Measurements from ENCODE around the gene CFAP99.
A peak's percentile ranks its signal among the peaks of the same experiment; 100 is the strongest.
"Not testable (repeated sequence)": the region's sequence is repeated elsewhere in the genome, so short reads cannot be mapped to it uniquely, and the experiment has no call there.

Gene CFAP99

GRCh38 chr4:2418650-2419571 lies at the start of gene CFAP99:
Gene CFAP99 (plus strand): TSS chr4:2418955.
- DNase-seq: peak; percentile 98

DNA sequence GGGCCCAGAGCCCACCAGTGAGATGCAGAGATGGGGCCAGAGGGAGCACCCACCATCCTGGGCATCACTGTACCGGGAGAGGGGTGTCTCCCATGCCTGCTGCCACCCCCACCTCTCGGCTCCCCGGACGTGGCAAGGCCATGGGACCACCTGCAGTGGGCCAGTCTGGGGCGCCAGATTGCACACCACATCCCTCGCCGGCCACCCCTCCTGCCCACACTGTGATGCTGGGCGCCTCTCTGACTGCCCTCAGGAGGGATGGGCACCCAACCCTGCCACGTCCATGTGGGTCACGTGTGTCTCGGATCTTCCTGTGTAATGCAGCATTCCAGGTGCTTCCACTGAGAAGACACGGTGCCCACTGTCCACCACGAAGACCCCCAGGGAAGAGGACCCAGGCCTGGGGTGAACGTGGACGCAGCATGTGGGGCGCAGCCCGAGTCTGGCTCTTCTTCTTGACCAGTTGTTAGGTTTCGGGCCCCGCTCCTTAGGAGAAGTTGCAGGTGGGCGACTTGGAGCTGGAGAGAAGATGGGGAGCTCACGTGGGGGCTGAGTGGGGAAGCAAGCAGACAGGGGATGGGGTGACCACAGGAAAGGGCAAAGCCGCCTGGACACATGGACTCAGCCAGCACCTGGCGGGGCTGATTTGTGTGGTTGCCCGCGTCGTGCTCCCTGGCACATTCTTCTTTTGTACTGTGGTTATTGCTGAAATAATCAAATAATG lies 48.0 kb upstream of the CFAP99 start:
- no peak for DNase-seq

DNA sequence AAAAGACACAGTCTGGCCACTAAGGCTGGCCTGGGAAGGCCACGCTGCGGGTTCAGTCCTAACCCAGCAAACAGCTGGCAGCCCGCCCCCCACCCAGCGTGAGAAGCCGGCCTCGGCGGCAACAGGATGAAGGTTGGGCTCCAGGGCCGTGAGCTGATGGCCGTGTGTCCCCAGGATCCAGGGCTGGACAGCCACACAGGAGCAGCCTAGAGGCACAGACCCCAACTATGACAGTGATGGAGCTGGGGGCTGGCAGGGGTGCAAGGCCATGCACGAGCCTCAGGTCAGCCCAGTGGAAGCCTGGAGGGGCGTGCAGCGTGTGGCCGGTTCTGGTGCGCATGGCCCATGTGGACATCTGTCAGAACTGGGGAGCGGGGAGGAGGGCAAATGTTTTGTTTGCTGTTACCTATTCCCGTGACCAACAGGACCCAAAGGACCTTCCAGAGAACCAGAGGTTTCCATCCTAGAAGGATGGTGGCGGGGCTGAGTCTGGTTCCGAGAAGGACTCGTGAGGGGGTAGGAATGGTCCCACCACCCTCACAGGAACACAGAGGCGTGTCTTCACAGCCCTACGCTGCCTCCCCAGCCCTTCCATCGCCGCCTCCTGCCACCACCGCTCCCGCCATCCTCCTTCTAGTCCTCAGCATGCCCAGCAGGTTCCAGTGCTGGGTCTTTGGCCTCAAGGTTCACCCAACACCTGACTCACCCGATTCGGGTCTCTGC lies 46.8 kb upstream of the CFAP99 start:
- DNase-seq: no peak

DNA sequence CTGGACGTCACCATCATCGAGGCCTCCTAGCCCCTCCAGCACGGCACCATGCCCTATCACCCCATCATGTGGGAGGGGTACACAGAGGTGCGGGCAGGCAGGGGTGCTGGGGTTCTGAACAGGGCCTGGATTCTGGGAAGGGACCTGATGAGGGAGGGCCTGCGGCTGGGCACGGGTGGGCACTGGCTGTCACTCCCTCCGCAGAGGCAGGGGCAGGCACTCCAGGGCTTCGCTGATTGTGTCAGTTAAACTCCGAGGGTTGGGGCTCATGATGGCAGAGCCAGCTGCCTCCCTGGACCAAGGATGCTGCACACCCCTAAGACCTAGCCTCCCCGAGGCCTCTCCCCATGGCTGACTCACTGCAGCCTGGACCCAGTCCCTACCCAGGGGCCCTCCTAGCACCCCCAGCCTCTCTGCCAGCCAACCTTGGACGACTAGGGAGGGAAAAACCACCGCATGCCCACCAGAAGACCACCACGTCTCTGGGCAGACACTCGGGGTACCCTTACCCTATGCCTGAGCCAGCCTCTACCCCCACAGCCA lies 46.2 kb upstream of the CFAP99 start:
- DNase-seq: no peak

DNA sequence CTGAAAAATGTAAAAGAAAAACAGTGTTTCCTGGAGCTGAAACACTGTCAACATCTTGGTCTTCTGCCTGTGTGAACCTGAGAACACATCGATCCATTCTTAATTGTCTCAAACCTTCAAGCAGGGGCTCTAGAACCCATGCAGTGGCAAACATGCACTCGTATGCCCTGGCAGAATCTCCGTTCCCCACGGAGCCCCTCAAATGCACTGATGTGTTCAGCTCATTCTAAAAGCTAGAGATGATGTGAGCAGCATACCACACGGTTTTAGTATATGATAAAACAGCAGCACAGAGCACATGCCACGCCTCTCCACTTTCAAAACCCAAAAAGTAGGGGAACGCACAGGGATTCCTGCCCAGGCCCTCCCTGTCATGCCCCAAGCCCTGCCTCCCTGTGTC lies 45.2 kb upstream of the CFAP99 start:
- DNase-seq: no peak

DNA sequence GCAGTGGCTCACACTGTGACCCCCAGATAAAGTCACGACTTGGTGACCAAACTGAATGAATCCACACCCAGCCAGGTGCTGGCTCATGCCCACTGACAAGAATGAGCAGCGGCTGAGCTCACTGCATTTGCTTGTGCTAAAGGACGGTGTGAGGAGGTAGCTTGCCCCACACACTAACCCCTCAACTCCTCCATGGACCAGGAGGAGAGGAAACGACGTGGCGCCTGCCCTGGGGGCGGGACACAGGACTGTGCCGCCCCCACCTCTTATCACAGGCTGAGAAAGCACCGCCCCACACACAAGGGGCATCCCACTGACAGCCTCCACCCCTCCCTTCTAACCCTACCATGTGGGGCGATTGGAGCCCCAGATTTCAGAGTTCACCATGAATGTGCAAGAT lies 43.3 kb upstream of the CFAP99 start:
- DNase-seq: no peak

GRCh38 chr4:2377241-2377640 lies 41.5 kb upstream of the CFAP99 start:
- no peak for DNase-seq

- no peak for DNase-seq
Observed at GRCh38 chr4:2378401-2378800, 40.4 kb upstream of the CFAP99 start.

DNA sequence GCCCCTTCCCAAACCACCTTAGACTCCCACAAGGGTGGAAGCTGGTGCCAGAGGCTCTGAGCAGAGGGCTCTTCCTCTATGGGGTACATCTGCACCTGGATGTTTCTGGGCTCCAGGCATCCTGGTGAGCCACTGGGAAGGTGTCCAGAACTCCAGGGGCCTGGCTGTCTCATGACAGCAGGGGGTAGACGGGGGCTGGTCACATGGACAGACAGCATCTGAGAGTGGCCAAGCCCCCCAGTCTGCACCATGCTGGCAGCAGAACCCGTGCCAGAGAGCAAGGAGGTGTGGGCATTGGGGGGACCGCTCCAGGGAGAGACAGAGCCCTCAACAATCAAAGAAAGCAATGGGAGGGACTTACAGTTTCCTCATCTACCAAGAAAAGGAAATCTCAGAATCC lies 39.9 kb upstream of the CFAP99 start:
- DNase-seq: no peak

- DNase-seq: not testable (repeated sequence)
Observed at GRCh38 chr4:2380589-2380988, 38.2 kb upstream of the CFAP99 start.

GRCh38 chr4:2382769-2383202 lies 36.0 kb upstream of the CFAP99 start:
- not testable (repeated sequence) for DNase-seq

DNA sequence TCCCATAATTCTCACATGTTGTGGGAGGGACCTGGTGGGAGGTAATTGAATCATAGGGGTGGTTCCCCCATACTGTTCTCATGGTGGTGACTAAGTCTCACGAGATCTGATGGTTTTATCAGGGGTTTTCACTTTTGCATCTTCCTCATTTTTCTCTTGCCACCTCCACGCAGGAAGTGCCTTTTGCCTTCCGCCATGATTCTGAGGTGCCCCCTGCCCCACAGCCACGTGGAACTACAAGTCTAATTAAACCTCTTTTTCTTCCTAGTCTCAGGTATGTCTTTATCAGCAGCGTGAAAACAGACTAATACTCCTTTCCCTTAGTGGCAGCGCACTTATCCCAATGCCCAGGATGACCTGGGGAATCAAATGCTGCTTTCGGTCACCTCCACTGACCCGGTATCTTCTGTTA lies 35.5 kb upstream of the CFAP99 start:
- not testable (repeated sequence) for DNase-seq

GRCh38 chr4:2383760-2384159 lies 35.0 kb upstream of the CFAP99 start:
- DNase-seq: no peak

DNA sequence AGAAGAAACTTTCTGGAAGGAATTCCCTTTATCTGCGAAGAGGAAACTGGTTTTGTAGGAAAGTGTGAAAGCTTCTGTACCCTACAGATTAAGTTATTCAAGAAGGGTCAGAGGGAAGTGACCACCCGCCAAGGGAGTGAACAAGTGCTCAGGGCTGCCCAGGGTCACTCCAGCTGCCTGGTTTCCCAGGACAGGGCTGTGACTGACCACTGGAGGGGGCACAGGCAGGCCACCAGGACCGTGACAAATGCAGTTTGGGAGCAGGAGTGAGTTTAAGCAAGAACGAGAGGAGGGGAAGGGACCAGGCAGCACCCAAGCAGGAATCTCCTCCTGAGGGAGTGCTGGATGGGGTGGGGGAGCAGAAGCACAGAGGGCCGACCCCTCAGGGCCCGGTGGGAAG lies 34.5 kb upstream of the CFAP99 start:
- DNase-seq: no peak

DNA sequence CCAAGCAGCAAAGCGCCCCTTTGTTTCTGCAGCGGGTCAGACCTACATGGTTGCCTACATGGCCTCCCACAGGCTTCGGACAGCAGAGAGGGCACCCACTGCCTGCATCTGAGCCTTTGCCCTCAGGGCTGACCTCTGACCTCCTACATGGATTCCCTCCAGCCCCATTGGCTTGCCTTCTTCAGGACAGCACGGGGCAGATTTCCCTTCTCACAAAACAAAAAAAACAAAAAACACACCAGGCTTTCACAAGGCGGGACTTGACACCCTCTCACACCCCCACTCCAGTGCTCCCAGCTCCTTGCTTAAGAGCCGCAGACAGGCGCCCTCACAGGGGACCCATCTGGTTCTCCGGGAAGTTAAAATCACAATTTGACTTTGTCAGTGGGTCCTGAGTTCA lies 33.2 kb upstream of the CFAP99 start:
- no peak for DNase-seq

- no peak for DNase-seq
Observed at GRCh38 chr4:2386717-2387116, 32.0 kb upstream of the CFAP99 start.

GRCh38 chr4:2387218-2387617 lies 31.5 kb upstream of the CFAP99 start:
- DNase-seq: no peak

- no peak for DNase-seq
Observed at GRCh38 chr4:2387829-2388228, 30.9 kb upstream of the CFAP99 start.

DNA sequence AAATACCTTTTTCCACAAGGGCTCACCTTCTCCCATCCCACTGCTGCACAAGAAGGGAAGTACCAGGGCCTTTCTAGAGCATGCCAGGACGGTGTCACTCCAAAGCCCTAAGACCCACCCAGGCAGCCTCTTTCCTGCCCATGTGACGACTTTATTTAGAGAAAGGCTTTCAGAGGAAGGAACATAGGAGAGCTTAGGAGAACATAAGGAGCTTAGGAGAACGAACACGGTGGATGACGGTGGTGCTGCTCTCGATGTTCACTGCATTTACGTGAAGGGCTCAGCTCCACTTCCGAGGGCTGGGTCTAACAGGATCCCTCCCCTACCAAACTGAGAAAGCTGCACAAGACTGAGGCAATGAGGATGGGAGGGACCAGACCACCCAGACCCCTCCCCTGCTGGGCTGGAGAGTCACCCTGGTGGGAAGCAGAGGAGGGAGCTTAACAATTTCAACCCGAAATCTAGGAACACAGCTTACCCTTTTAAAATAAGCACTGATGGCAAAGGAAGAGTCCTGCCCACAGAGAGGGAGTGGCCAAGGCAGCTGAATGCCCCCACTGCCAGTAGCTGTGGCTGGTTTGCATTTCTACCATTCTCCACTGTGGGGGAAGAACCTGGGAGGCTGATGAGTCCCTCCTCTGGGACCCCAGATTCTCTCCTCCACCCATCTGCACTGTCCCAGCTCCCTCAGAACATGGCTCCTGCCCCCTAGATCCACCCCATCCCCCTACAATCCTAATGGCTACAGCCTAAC lies 30.1 kb upstream of the CFAP99 start:
- DNase-seq: no peak

DNA sequence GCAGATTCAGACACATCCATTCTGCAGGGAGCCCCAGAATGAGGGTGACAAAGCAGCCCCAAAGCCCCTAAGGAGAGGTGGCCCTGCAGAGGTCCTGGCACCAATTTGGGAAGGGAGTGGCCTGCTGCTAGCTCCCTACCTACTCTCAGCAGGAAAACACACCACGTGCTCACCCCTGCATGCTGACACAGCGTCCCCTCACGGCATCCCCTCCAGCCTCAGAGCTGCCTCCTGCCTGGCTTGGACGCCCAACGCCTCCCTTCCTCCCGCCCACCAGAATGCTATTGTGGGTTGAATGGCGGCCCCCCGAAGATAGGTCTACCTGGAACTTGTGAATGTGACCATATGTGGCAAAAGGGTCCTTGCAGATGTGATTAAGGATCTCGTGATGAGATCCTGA lies 29.1 kb upstream of the CFAP99 start:
- DNase-seq: no peak

- no peak for DNase-seq
Observed at GRCh38 chr4:2390146-2390545, 28.6 kb upstream of the CFAP99 start.

GRCh38 chr4:2390784-2391421 lies 27.9 kb upstream of the CFAP99 start:
- no peak for DNase-seq
